SK-N-SH (cell line): ENCODE measurements around the gene COP1. TPM values are rescaled to one million over a fixed set of nuclear protein-coding genes. Genes with fewer than 3 reads are reported as not detected.

ENCODE experiments used
- CTCF ChIA-PET: fragments of 300-600, 350-600 bp; formaldehyde crosslinking; extraction: SDS; loops from one replicate; lab custom pipeline; 2021; lab: Yijun Ruan, JAX
- POLR2A ChIA-PET: fragments of 350-600 bp; sonication (Branson Sonifier 250); formaldehyde crosslinking; extraction: SDS; loops from one replicate; lab custom pipeline; 2020; ENCODE audit warnings: antibody characterized with exemption, inconsistent platforms; lab: Yijun Ruan, JAX
- DNase-seq: peaks from one replicate; pipeline ENCODE4 v3.0.0; 2012
- H2AFZ ChIP-seq: fragments of 200-600 bp; sonication (generic); 2 replicates; pipeline ENCODE4 v1.8.1; 2016; ENCODE audit warnings: antibody characterized with exemption, mild to moderate bottlenecking, low read depth
- H3F3A ChIP-seq: fragments of 200-600 bp; sonication (generic); replicated peaks from 2 replicates; pipeline ENCODE3; 2016; ENCODE audit warnings: antibody characterized with exemption, mild to moderate bottlenecking; ENCODE audit not compliant: insufficient read depth
- H3K27ac ChIP-seq, 2 experiments: fragments of 200-500 bp in 1 of 2; fragments of 200-600 bp in 1 of 2; sonication (Bioruptor generic) in 1 of 2; sonication (generic), shearing (Covaris generic) in 1 of 2; 2 replicates each; pipeline versions ENCODE4 v1.5.1 to v1.6.1; 2014 to 2016; ENCODE audit warnings: low read depth in 2 of 2, inconsistent platforms in 1 of 2, low read length in 1 of 2, mild to moderate bottlenecking in 1 of 2, mixed read lengths in 1 of 2
- H3K27me3 ChIP-seq: fragments of 200-600 bp; sonication (generic), shearing (Covaris generic); 2 replicates; pipeline ENCODE4 v1.6.1; 2016; ENCODE audit warnings: mixed run types; ENCODE audit not compliant: insufficient read depth
- H3K36me3 ChIP-seq, 2 experiments: fragments of 200-500 bp in 1 of 2; fragments of 200-600 bp in 1 of 2; sonication (Bioruptor generic) in 1 of 2; sonication (generic) in 1 of 2; replicated peaks in 1 of 2; 2 replicates each; pipeline versions ENCODE3 to v1.5.1; 2014 to 2016; ENCODE audit warnings: low read length in 1 of 2, mild to moderate bottlenecking in 1 of 2; ENCODE audit not compliant: insufficient read depth in 2 of 2, control insufficient read depth in 1 of 2
- H3K4me1 ChIP-seq, 2 experiments: fragments of 200-500 bp in 1 of 2; fragments of 200-600 bp in 1 of 2; sonication (Bioruptor generic) in 1 of 2; sonication (generic), shearing (Covaris generic) in 1 of 2; 2 replicates each; pipeline versions ENCODE4 v1.5.1 to v1.6.1; 2014 to 2016; ENCODE audit warnings: low read depth in 1 of 2, low read length in 1 of 2, mixed run types in 1 of 2; ENCODE audit not compliant: insufficient read depth in 2 of 2, control insufficient read depth in 1 of 2
- H3K4me2 ChIP-seq: fragments of 200-600 bp; sonication (generic), shearing (Covaris generic); 2 replicates; pipeline ENCODE4 v1.6.1; 2017; ENCODE audit warnings: mixed run types
- H3K4me3 ChIP-seq, 2 experiments: fragments of 200-500 bp in 1 of 2; fragments of 200-600 bp in 1 of 2; sonication (Bioruptor generic) in 1 of 2; sonication (generic), shearing (Covaris generic) in 1 of 2; 2 replicates each; pipeline versions ENCODE4 v1.5.1 to v1.8.1; 2014 to 2016; ENCODE audit warnings: low read depth in 2 of 2, inconsistent platforms in 1 of 2, low read length in 1 of 2, mild to moderate bottlenecking in 1 of 2, mixed read lengths in 1 of 2, moderate library complexity in 1 of 2
- H3K79me2 ChIP-seq: fragments of 200-600 bp; sonication (generic); 2 replicates; pipeline ENCODE4 v1.8.1; 2017; ENCODE audit warnings: mild to moderate bottlenecking; ENCODE audit not compliant: insufficient read depth
- H3K9ac ChIP-seq: fragments of 200-600 bp; sonication (generic); 2 replicates; pipeline ENCODE4 v1.6.1; 2017; ENCODE audit warnings: mixed run types
- H3K9me2 ChIP-seq: fragments of 200-600 bp; sonication (generic); 2 replicates; pipeline ENCODE4 v1.6.1; 2017; ENCODE audit warnings: mixed run types
- H3K9me3 ChIP-seq: fragments of 200-600 bp; sonication (generic); 2 replicates; pipeline ENCODE4 v1.6.1; 2017; ENCODE audit warnings: mixed run types, mild to moderate bottlenecking, moderate library complexity
- H4K20me1 ChIP-seq: fragments of 200-600 bp; sonication (generic); 2 replicates; pipeline ENCODE4 v1.6.1; 2017; ENCODE audit warnings: mild to moderate bottlenecking, mixed run types; ENCODE audit not compliant: insufficient read depth
- EP300 ChIP-seq, 2 experiments: IDR thresholded peaks; 2 replicates each; pipeline versions ENCODE4 v1.4.0 to v1.6.1; 2012; ENCODE audit warnings: borderline replicate concordance in 1 of 2, low read depth in 1 of 2, low read length in 1 of 2
- FOXJ3 ChIP-seq: sonication (generic); formaldehyde crosslinking; IDR thresholded peaks from 2 replicates; pipeline ENCODE4 v1.5.1; 2020; ENCODE audit warnings: mild to moderate bottlenecking, missing genetic modification reagents
- FOXM1 ChIP-seq: IDR thresholded peaks from 2 replicates; pipeline ENCODE4 v1.4.0; 2012; ENCODE audit warnings: low read depth, mild to moderate bottlenecking
- GABPA ChIP-seq: IDR thresholded peaks from 2 replicates; pipeline ENCODE4 v1.4.0; 2012; ENCODE audit warnings: low read depth, mild to moderate bottlenecking
- GATA2 ChIP-seq: sonication (generic); formaldehyde crosslinking; IDR thresholded peaks from 2 replicates; pipeline ENCODE4 v1.5.0; 2020; ENCODE audit warnings: mild to moderate bottlenecking, missing genetic modification reagents
- IRF3 ChIP-seq: fragments of 150-350 bp; IDR thresholded peaks from 2 replicates; pipeline ENCODE4 v1.6.1; 2016; ENCODE audit warnings: mild to moderate bottlenecking, low read depth, low read length
- JUND ChIP-seq: IDR thresholded peaks from 2 replicates; pipeline ENCODE4 v1.4.0; 2012
- MEF2A ChIP-seq: IDR thresholded peaks from 2 replicates; pipeline ENCODE4 v1.4.0; 2012; ENCODE audit warnings: low read depth, borderline replicate concordance
- NFIC ChIP-seq: IDR thresholded peaks from 2 replicates; pipeline ENCODE4 v1.4.0; 2012; ENCODE audit warnings: borderline replicate concordance
- NRF1 ChIP-seq: IDR thresholded peaks from 2 replicates; pipeline ENCODE4 v1.6.1; 2012; ENCODE audit warnings: low read depth, mild to moderate bottlenecking, low read length
- POLR2AphosphoS5 ChIP-seq: IDR thresholded peaks from 2 replicates; pipeline ENCODE4 v1.6.1; 2012; ENCODE audit warnings: low read depth, low read length
- RAD21 ChIP-seq: IDR thresholded peaks from 2 replicates; pipeline ENCODE4 v1.6.1; 2012; ENCODE audit warnings: mild to moderate bottlenecking, low read length
- RFX5 ChIP-seq: IDR thresholded peaks from 2 replicates; pipeline ENCODE4 v1.6.1; 2012; ENCODE audit warnings: mild to moderate bottlenecking, improper control_type of control experiment, low read length
- SIN3A ChIP-seq: IDR thresholded peaks from 2 replicates; pipeline ENCODE4 v1.6.1; 2012; ENCODE audit warnings: low read depth, mild to moderate bottlenecking, low read length, moderate library complexity, borderline replicate concordance
- SMC3 ChIP-seq: IDR thresholded peaks from 2 replicates; pipeline ENCODE4 v1.6.1; 2012; ENCODE audit warnings: low read depth, low read length, improper control_type of control experiment
- TAF1 ChIP-seq: IDR thresholded peaks from 2 replicates; pipeline ENCODE4 v1.6.1; 2012; ENCODE audit warnings: low read depth, mild to moderate bottlenecking, low read length, moderate library complexity, borderline replicate concordance
- TCF12 ChIP-seq: IDR thresholded peaks from 2 replicates; pipeline ENCODE4 v1.4.0; 2012
- TEAD4 ChIP-seq: IDR thresholded peaks from 2 replicates; pipeline ENCODE4 v1.4.0; 2012; ENCODE audit warnings: mild to moderate bottlenecking, borderline replicate concordance; ENCODE audit not compliant: insufficient read depth
- USF2 ChIP-seq: fragments of 150-350 bp; IDR thresholded peaks from 2 replicates; pipeline ENCODE4 v1.6.1; 2017; ENCODE audit warnings: antibody characterized with exemption, low read length, low read depth, borderline replicate concordance
- WGBS: methylation state at CpG from one replicate; pipeline ENCODE4 v1.1.6; 2017; ENCODE audit warnings: low lambda C conversion rate; 5-methylcytosine and 5-hydroxymethylcytosine counted together
- polyA plus RNA-seq, 3 experiments: library from polyadenylated mRNA; depleted of rRNA; stranded (reverse); fragments of >200 nt; gene quantifications; 2 replicates each; pipeline ENCODE4 v1.2.3, GENCODE V29; 2012
- TF ChIP-seq, protein P1 (sequence below): IDR thresholded peaks from 2 replicates; pipeline ENCODE4 v1.4.0; 2012; ENCODE audit warnings: low read depth
- TF ChIP-seq, protein P2 (sequence below): IDR thresholded peaks from 2 replicates; pipeline ENCODE4 v1.4.0; 2012; ENCODE audit warnings: low read depth, borderline replicate concordance

The COP1 gene
- polyA plus RNA-seq, 1 of the 3 experiments (the other 2 are of a cell fraction), result 10.3 TPM

- Histone ChIP-seq H2AFZ (no peak overlapping the region), H4K20me1 (no peaks in the 10 kb centered on the region), H3K9me2 (no peaks in the 10 kb centered on the region), H3K36me3 (peaks cover 23 to 51% of the 10 kb centered on the region in 2 experiments), H3K9me3 (no peaks in the 10 kb centered on the region), H3K4me3 (no peak overlapping the region), H3K27ac (no peak overlapping the region), H3K27me3 (no peaks in the 10 kb centered on the region), H3F3A (no peaks in the 10 kb centered on the region), H3K4me1 (no peaks in the 10 kb centered on the region; a peak in 2 of 4 replicates), H3K4me2 (no peak overlapping the region), H3K9ac (no peak overlapping the region), H3K79me2 (peaks cover 62% of the 10 kb centered on the region)
- 78% methylated on average over 4 of the region's 4 CpGs for WGBS
- CTCF ChIA-PET, result no interaction called here
- POLR2A ChIA-PET, result no interaction called here
- TF ChIP-seq, protein P1, sequence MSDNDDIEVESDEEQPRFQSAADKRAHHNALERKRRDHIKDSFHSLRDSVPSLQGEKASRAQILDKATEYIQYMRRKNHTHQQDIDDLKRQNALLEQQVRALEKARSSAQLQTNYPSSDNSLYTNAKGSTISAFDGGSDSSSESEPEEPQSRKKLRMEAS, result no peak
- TF ChIP-seq TEAD4 (no peak), POLR2AphosphoS5 (no peak), EP300 (IDR thresholded peaks at IDR 0.05; ENCODE audit: borderline replicate concordance in 1 of 2, low read depth in 1 of 2, low read length in 1 of 2) (no peak)
- no peak for DNase-seq
These were observed 56.9 kb downstream of the COP1 start for GRCh38 chr1:176149939-176150807.

DNA sequence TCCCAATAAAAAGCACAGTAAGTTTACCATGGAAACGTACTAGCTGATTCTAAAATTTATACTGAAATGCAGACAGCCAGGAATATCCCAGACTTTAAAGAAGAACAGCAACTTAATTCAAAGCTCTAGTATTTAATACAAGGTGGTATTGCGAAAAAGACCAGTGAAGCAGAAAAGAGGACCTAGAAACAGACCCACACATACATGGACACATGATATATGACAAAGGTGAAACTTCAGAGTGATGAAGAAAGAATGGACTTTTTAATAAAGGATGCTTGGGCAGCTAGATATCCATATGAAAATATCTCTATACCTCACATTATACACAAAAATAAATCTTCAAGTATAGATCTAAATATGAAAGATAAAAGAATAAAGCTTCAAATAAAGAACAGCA is 62.6 kb downstream of the COP1 start:
- no peak overlapping the region for H3K4me2 ChIP-seq
- H3K27ac ChIP-seq, result no peak overlapping the region
- H3K79me2 ChIP-seq, result peaks cover 80% of the 10 kb centered on the region
- no peak overlapping the region for H3K9ac ChIP-seq
- H2AFZ ChIP-seq, result no peak overlapping the region
- peaks cover 29 to 48% of the 10 kb centered on the region in 2 experiments for H3K36me3 ChIP-seq
- no peak for DNase-seq
- no peak overlapping the region for H3K4me3 ChIP-seq
- H3K27me3 ChIP-seq, result no peaks in the 10 kb centered on the region
- H3F3A ChIP-seq, result no peaks in the 10 kb centered on the region
- POLR2A ChIA-PET, result no interaction called here
- no peaks in the 10 kb centered on the region for H3K9me3 ChIP-seq
- no peaks in the 10 kb centered on the region for H3K9me2 ChIP-seq
- H4K20me1 ChIP-seq, result no peaks in the 10 kb centered on the region
- 96% methylated on average over 2 of the region's 2 CpGs for WGBS
- no peaks in the 10 kb centered on the region; a peak in 1 of 4 replicates for H3K4me1 ChIP-seq
- CTCF ChIA-PET, result no interaction called here
- no peak for TF ChIP-seq TAF1
- TF ChIP-seq FOXM1, result no peak
- no peak for TF ChIP-seq RAD21
- no peak for TF ChIP-seq NFIC
- TF ChIP-seq MEF2A, result no peak
- TF ChIP-seq, protein P2, sequence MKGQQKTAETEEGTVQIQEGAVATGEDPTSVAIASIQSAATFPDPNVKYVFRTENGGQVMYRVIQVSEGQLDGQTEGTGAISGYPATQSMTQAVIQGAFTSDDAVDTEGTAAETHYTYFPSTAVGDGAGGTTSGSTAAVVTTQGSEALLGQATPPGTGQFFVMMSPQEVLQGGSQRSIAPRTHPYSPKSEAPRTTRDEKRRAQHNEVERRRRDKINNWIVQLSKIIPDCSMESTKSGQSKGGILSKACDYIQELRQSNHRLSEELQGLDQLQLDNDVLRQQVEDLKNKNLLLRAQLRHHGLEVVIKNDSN, result no peak
- no peak for TF ChIP-seq SIN3A
- TF ChIP-seq IRF3, result no peak
- TF ChIP-seq NRF1, result no peak
- no peak for TF ChIP-seq RFX5
- TF ChIP-seq TCF12, result no peak
- no peak for TF ChIP-seq SMC3
- TF ChIP-seq GABPA, result no peak
- no peak for TF ChIP-seq POLR2AphosphoS5
- no peak for TF ChIP-seq GATA2 (CRISPR knock-in tag)
- no peak for TF ChIP-seq EP300 (IDR thresholded peaks at IDR 0.05; ENCODE audit: borderline replicate concordance in 1 of 2, low read depth in 1 of 2, low read length in 1 of 2)
- no peak for TF ChIP-seq FOXJ3
- TF ChIP-seq USF2, result no peak
- no peak for TF ChIP-seq JUND
